K562 (cell line): ENCODE measurements around the gene TMEM92. TPM values are rescaled to one million over a fixed set of nuclear protein-coding genes. Genes with fewer than 3 reads are reported as not detected.

Experiments used
- ASH1L ChIP-seq: fragments of 450-650 bp; IDR thresholded peaks from 2 replicates; pipeline ENCODE4 v1.6.1; 2018; ENCODE audit warnings: borderline replicate concordance, mild to moderate bottlenecking, low read depth; ENCODE audit not compliant: partially characterized antibody
- BCLAF1 ChIP-seq, 2 experiments: fragments of 450-650 bp in 1 of 2; IDR thresholded peaks; 2 replicates each; pipeline ENCODE4 v1.6.1; 2011 to 2017; ENCODE audit warnings: low read depth in 2 of 2, antibody characterized with exemption in 1 of 2, borderline replicate concordance in 1 of 2, low read length in 1 of 2, mild to moderate bottlenecking in 1 of 2, mixed read lengths in 1 of 2; ENCODE audit not compliant: control insufficient read depth in 1 of 2
- CBX3 ChIP-seq, 2 experiments: IDR thresholded peaks; 1 replicate in 1 of 2; 2 replicates in 1 of 2; pipeline ENCODE4 v1.6.1; 2012; ENCODE audit warnings: inconsistent platforms in 2 of 2, low read length in 2 of 2, borderline replicate concordance in 1 of 2, control low read depth in 1 of 2
- FOXJ2 ChIP-seq: fragments of 200-800 bp; sonication (Bioruptor generic); IDR thresholded peaks from 2 replicates; pipeline ENCODE4 v1.6.1; 2016; ENCODE audit warnings: missing genetic modification characterization, missing compliant biosample characterization
- HINFP ChIP-seq: fragments of 450-650 bp; conservative IDR thresholded peaks from 2 replicates; pipeline ENCODE4 v1.6.1; 2016; ENCODE audit warnings: missing genetic modification characterization, low read depth, mild to moderate bottlenecking, control low read depth, missing compliant biosample characterization
- JUND ChIP-seq, 2 experiments: IDR thresholded peaks; 2 replicates in 1 of 2; 3 replicates in 1 of 2; pipeline ENCODE4 v1.6.1; 2011; ENCODE audit warnings: borderline replicate concordance in 2 of 2, low read depth in 2 of 2, low read length in 2 of 2, improper control_type of control experiment in 1 of 2, missing biosample characterization in 1 of 2, missing genetic modification characterization in 1 of 2, missing genetic modification reagents in 1 of 2
- MTA1 ChIP-seq: fragments of 450-650 bp; IDR thresholded peaks from 2 replicates; pipeline ENCODE4 v1.6.1; 2017; ENCODE audit warnings: borderline replicate concordance
- NR2C1 ChIP-seq, 2 experiments: fragments of 450-650 bp; IDR thresholded peaks; 2 replicates each; pipeline ENCODE4 v1.6.1; 2017; ENCODE audit warnings: mild to moderate bottlenecking in 2 of 2, antibody characterized with exemption in 1 of 2, inconsistent platforms in 1 of 2, missing compliant biosample characterization in 1 of 2, missing genetic modification characterization in 1 of 2
- ZNF41 ChIP-seq: fragments of 250-450 bp; sonication (Bioruptor Pico); conservative IDR thresholded peaks from 2 replicates; pipeline ENCODE4 v1.4.0; 2020; ENCODE audit warnings: mild to moderate bottlenecking
- polyA plus RNA-seq, 8 experiments: library from polyadenylated mRNA; depleted of rRNA in 4 of 8; stranded (reverse) in 5 of 8; unstranded in 3 of 8; fragments of >200 nt; fragmentation: Nextera tagmentation in 2 of 8; fragmentation: Illumina TruSeq in 1 of 8; extraction: Ambion mirVana in 2 of 8; extraction: Trizol in 1 of 8; gene quantifications; 2 replicates each; pipeline versions ENCODE4 v1.2.1 to v1.2.3, GENCODE V29; 2011 to 2014; ENCODE audit warnings: inconsistent platforms in 1 of 8, missing spikeins in 1 of 8
- total RNA-seq, 7 experiments: library from RNA; depleted of rRNA in 6 of 7; stranded (reverse); fragments of >200 nt in 6 of 7; fragmentation: Illumina TruSeq in 2 of 7; extraction: Trizol in 2 of 7; gene quantifications; 2 replicates each; pipeline versions ENCODE4 v1.2.1 to v1.2.3, GENCODE V29; 2011 to 2021; ENCODE audit warnings: low replicate concordance in 1 of 7
- TF ChIP-seq, protein P1 (sequence below), 3 experiments: fragments of 200-800 bp in 1 of 3; fragments of 250-450 bp in 1 of 3; fragments of 450-650 bp in 1 of 3; sonication (Bioruptor Pico) in 1 of 3; sonication (Bioruptor generic) in 1 of 3; formaldehyde crosslinking in 1 of 3; IDR thresholded peaks; 2 replicates each; pipeline versions ENCODE4 v1.6.1 to v1.8.0; 2016 to 2022; ENCODE audit warnings: mild to moderate bottlenecking in 2 of 3, missing genetic modification characterization in 2 of 3, missing compliant biosample characterization in 1 of 3, moderate library complexity in 1 of 3
- TF ChIP-seq, protein P2 (sequence below): fragments of 250-450 bp; sonication (Bioruptor Pico); IDR thresholded peaks from 2 replicates; pipeline ENCODE4 v1.4.0; 2020; ENCODE audit warnings: mild to moderate bottlenecking, moderate library complexity

The TMEM92 gene
- total and polyA plus RNA-seq, 9 of the 15 experiments (the other 6 are each of a cell fraction or from before 2014, with no cell fraction given): 0.14 to 2.1 (median 0.40) TPM

GRCh38 chr17:50319306-50320004 is 45.2 kb downstream of the TMEM92 start (continued):
- TF ChIP-seq CBX3 (IDR thresholded peaks at IDR 0.05; ENCODE audit: borderline replicate concordance in 1 of 2, low read length in 2 of 2): no peak
- TF ChIP-seq ASH1L: no peak
- no peak for TF ChIP-seq NR2C1 (IDR thresholded peaks at IDR 0.05)
- TF ChIP-seq NR2C1 (tag; IDR thresholded peaks at IDR 0.05): peak; percentile 91
- no peak for TF ChIP-seq FOXJ2 (tag)
- TF ChIP-seq ZNF41 (CRISPR knock-in tag): peak; percentile 87; the same call in 1 of the 2 replicates
- TF ChIP-seq HINFP (tag): peak; percentile 78; the same call in 1 of the 2 replicates
- TF ChIP-seq, protein P1, sequence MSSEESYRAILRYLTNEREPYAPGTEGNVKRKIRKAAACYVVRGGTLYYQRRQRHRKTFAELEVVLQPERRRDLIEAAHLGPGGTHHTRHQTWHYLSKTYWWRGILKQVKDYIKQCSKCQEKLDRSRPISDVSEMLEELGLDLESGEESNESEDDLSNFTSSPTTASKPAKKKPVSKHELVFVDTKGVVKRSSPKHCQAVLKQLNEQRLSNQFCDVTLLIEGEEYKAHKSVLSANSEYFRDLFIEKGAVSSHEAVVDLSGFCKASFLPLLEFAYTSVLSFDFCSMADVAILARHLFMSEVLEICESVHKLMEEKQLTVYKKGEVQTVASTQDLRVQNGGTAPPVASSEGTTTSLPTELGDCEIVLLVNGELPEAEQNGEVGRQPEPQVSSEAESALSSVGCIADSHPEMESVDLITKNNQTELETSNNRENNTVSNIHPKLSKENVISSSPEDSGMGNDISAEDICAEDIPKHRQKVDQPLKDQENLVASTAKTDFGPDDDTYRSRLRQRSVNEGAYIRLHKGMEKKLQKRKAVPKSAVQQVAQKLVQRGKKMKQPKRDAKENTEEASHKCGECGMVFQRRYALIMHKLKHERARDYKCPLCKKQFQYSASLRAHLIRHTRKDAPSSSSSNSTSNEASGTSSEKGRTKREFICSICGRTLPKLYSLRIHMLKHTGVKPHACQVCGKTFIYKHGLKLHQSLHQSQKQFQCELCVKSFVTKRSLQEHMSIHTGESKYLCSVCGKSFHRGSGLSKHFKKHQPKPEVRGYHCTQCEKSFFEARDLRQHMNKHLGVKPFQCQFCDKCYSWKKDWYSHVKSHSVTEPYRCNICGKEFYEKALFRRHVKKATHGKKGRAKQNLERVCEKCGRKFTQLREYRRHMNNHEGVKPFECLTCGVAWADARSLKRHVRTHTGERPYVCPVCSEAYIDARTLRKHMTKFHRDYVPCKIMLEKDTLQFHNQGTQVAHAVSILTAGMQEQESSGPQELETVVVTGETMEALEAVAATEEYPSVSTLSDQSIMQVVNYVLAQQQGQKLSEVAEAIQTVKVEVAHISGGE (CRISPR knock-in tag; IDR thresholded peaks at IDR 0.05): peak in 1 of 3 experiments; percentile 57; a peak in 2 of 6 replicates
- no peak for TF ChIP-seq BCLAF1 (IDR thresholded peaks at IDR 0.05; ENCODE audit: borderline replicate concordance in 1 of 2, control insufficient read depth in 1 of 2, low read depth in 2 of 2, low read length in 1 of 2)
- TF ChIP-seq, protein P2, sequence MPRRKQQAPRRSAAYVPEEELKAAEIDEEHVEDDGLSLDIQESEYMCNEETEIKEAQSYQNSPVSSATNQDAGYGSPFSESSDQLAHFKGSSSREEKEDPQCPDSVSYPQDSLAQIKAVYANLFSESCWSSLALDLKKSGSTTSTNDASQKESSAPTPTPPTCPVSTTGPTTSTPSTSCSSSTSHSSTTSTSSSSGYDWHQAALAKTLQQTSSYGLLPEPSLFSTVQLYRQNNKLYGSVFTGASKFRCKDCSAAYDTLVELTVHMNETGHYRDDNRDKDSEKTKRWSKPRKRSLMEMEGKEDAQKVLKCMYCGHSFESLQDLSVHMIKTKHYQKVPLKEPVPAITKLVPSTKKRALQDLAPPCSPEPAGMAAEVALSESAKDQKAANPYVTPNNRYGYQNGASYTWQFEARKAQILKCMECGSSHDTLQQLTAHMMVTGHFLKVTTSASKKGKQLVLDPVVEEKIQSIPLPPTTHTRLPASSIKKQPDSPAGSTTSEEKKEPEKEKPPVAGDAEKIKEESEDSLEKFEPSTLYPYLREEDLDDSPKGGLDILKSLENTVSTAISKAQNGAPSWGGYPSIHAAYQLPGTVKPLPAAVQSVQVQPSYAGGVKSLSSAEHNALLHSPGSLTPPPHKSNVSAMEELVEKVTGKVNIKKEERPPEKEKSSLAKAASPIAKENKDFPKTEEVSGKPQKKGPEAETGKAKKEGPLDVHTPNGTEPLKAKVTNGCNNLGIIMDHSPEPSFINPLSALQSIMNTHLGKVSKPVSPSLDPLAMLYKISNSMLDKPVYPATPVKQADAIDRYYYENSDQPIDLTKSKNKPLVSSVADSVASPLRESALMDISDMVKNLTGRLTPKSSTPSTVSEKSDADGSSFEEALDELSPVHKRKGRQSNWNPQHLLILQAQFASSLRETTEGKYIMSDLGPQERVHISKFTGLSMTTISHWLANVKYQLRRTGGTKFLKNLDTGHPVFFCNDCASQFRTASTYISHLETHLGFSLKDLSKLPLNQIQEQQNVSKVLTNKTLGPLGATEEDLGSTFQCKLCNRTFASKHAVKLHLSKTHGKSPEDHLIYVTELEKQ (CRISPR knock-in tag): peak; percentile 64; the same call in 1 of the 2 replicates
- no peak for TF ChIP-seq MTA1
- no peak for TF ChIP-seq JUND (IDR thresholded peaks at IDR 0.05; ENCODE audit: borderline replicate concordance, low read depth, low read length)
- TF ChIP-seq JUND (tag; IDR thresholded peaks at IDR 0.05; ENCODE audit: borderline replicate concordance, low read depth, low read length): no peak
